AG09309 (cell line): Measurements from ENCODE around the gene SPRY1.

Experiments used
- DNase-seq: peaks from one replicate; pipeline ENCODE4 v3.0.0-alpha.2; 2010; ENCODE audit warnings: low read depth
- H3K4me3 ChIP-seq: 2 replicates; pipeline ENCODE4 v1.5.1; 2011; ENCODE audit warnings: mild to moderate bottlenecking, low read depth, low read length, moderate library complexity; ENCODE audit not compliant: control insufficient read depth
- CTCF ChIP-seq: IDR thresholded peaks from 2 replicates; pipeline ENCODE4 v1.5.1; 2011; ENCODE audit warnings: mild to moderate bottlenecking, low read depth, low read length, inconsistent platforms; ENCODE audit not compliant: insufficient read depth, control insufficient read depth; ENCODE audit errors: missing control alignments

The SPRY1 gene

DNA sequence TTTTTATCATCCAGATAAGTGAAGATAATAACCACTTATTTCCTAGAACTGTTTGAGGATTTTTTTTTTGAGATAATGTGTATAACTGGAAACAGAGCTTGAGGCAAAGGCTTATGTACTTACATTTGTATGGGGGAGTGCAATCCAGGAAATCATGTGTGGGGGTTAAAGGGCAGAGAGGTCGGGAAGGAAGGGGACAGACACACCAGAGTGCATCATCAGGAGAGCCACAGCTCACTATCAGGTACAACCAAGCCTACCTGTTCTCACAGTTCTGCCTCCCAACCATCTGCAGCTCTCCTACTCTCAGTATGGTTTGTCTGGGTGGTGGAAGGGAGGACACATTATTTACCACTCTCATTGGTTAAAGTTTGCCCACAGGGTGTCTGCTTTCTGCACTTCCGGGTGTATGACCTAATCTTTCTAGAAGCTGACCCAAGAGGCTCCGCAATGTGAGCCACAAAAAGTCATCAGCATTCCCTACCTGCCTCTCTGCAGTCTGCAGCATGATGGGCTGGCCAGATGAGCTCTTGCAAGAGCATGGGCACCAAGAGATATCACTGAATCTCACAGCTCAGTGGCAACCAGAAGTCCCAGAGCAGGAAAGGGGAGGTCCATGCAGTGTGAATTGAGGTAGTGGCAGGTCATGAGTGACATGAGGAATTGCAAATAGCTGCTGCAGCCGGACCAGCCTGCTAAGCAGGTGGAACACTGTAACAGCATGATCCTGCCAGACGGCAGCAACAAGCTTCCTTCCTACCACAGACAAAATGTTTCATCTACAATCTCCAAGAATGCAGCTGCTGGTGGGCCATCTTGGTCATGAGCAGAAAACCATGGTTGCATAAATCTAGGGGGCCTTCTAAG, 36.9 kb upstream of the SPRY1 start:
- TF ChIP-seq CTCF: no peak
- H3K4me3 ChIP-seq: no peak overlapping the region
- DNase-seq: no peak

GRCh38 chr4:123361195-123361861, 35.3 kb upstream of the SPRY1 start:
- no peak for TF ChIP-seq CTCF
- no peak overlapping the region for H3K4me3 ChIP-seq
- peak; percentile 60 for DNase-seq

- no peak for TF ChIP-seq CTCF
- no peak for DNase-seq
- no peak overlapping the region for H3K4me3 ChIP-seq
Measured at GRCh38 chr4:123362103-123362502, 34.5 kb upstream of the SPRY1 start.

GRCh38 chr4:123363729-123364128, 32.9 kb upstream of the SPRY1 start:
- no peak for DNase-seq
- H3K4me3 ChIP-seq: no peak overlapping the region
- TF ChIP-seq CTCF: no peak

- no peak overlapping the region for H3K4me3 ChIP-seq
- DNase-seq: no peak
Measured at GRCh38 chr4:123364906-123365305, 31.7 kb upstream of the SPRY1 start.

GRCh38 chr4:123365412-123365811, 31.2 kb upstream of the SPRY1 start:
- TF ChIP-seq CTCF: no peak
- H3K4me3 ChIP-seq: no peak overlapping the region
- no peak for DNase-seq

More at GRCh38 chr4:123364906-123365305, 31.7 kb upstream of the SPRY1 start:
- no peak for TF ChIP-seq CTCF
